Keratinocyte (primary cell): ENCODE data around the gene TUT4.

Experiments
- CTCF ChIP-seq, 3 experiments: IDR thresholded peaks in 1 of 3; conservative IDR thresholded peaks in 1 of 3; optimal IDR thresholded peaks in 1 of 3; 2 replicates in 2 of 3; 3 replicates in 1 of 3; pipeline versions ENCODE3 to v1.5.1; 2011; ENCODE audit warnings: low read length in 3 of 3, mild to moderate bottlenecking in 3 of 3, moderate library complexity in 2 of 3, control low read depth in 1 of 3, inconsistent platforms in 1 of 3; ENCODE audit not compliant: insufficient read depth in 2 of 3; ENCODE audit errors: extremely low read depth in 1 of 3
- EZH2 ChIP-seq: IDR thresholded peaks from one replicate; pipeline ENCODE4 v1.6.1; 2012; ENCODE audit warnings: inconsistent platforms, mild to moderate bottlenecking, low read length, moderate library complexity

- no peak for TF ChIP-seq CTCF (optimal IDR thresholded peaks at IDR 0.05 in 1 of 3, IDR thresholded peaks at IDR 0.05 in 1 of 3, conservative IDR thresholded peaks at IDR 0.05 in 1 of 3; ENCODE audit: extremely low read depth in 1 of 3, insufficient read depth in 2 of 3, low read length in 3 of 3)
- no peak for TF ChIP-seq EZH2
Measured at GRCh38 chr1:52597912-52598311, 45.0 kb upstream of the TUT4 start.
